Transverse colon (tissue), 4 donors: ENCODE measurements around the gene TRIM25. TPM values are rescaled to one million over a fixed set of nuclear protein-coding genes. Genes with fewer than 3 reads are reported as not detected.

Experiments used
- DNase-seq: peaks from one replicate; pipeline ENCODE4 v3.0.0-alpha.2; 2019
- H3K27ac ChIP-seq, 4 donors: fragments of 200-600 bp; sonication (generic); 2 replicates each; pipeline ENCODE4 v1.5.1; 2016 to 2018; ENCODE audit warnings: inconsistent platforms in 4 of 4
- H3K27me3 ChIP-seq: fragments of 200-600 bp; sonication (generic); 2 replicates; pipeline ENCODE4 v1.5.1; 2017; ENCODE audit warnings: inconsistent platforms
- H3K36me3 ChIP-seq, 4 donors: fragments of 200-600 bp; sonication (generic); 2 replicates each; pipeline ENCODE4 v1.5.1; 2017 to 2019; ENCODE audit warnings: inconsistent platforms in 4 of 4
- H3K4me1 ChIP-seq, 4 donors: fragments of 200-600 bp; sonication (generic); 2 replicates each; pipeline ENCODE4 v1.5.1; 2017 to 2020; ENCODE audit warnings: inconsistent platforms in 4 of 4
- H3K4me3 ChIP-seq, 4 donors: fragments of 200-600 bp; sonication (generic); 1 replicate in 1 of 4; 2 replicates in 3 of 4; pipeline versions ENCODE4 v1.5.1 to v1.6.1; 2017 to 2019; ENCODE audit warnings: inconsistent platforms in 4 of 4
- H3K9me3 ChIP-seq, 2 donors: fragments of 200-600 bp; sonication (generic); 2 replicates each; pipeline ENCODE4 v1.5.1; 2017 to 2019; ENCODE audit warnings: inconsistent platforms in 2 of 2
- EP300 ChIP-seq: sonication (generic); formaldehyde crosslinking; IDR thresholded peaks from one replicate; pipeline ENCODE4 v1.6.1; 2017; ENCODE audit warnings: antibody characterized with exemption, low read depth
- POLR2A ChIP-seq: fragments of 450-650 bp; IDR thresholded peaks from one replicate; pipeline ENCODE4 v1.6.1; 2016; ENCODE audit warnings: antibody characterized with exemption, mild to moderate bottlenecking, moderate library complexity
- POLR2AphosphoS5 ChIP-seq, 3 donors: sonication (generic); formaldehyde crosslinking; IDR thresholded peaks; one replicate each; pipeline ENCODE4 v1.6.1; 2016; ENCODE audit warnings: antibody characterized with exemption in 3 of 3
- WGBS, 2 donors: methylation state at CpG; one replicate each; pipeline ENCODE4 v1.1.5; 2018; ENCODE audit warnings: low coverage in 1 of 2; 5-methylcytosine and 5-hydroxymethylcytosine counted together
- in situ Hi-C, 4 donors: fragments of 200-750 bp; cut with MboI; loops; one replicate each; pipeline versions ENCODE4 v1.15.0 to v1.15.1; 2017; ENCODE audit warnings: low sequenced_read_pairs in 3 of 4, low pct_ligation_motif_present in 1 of 4, low pct_unique_long_range_greater_than_20kb in 1 of 4
- intact Hi-C: fragments of 100-400 bp; cut with DNase I; formaldehyde crosslinking; loops from one replicate; pipeline ENCODE4 v1.15.1; 2023; ENCODE audit warnings: low total_unique reads
- small RNA-seq, 4 donors: library from RNA; depleted of rRNA; stranded (forward); fragments of <200 nt; gene quantifications; one replicate each; pipeline ENCODE3, GENCODE V24; 2016
- total RNA-seq, 4 donors: library from RNA; depleted of rRNA; stranded (reverse); fragments of >200 nt; gene quantifications; one replicate each; pipeline ENCODE4 v1.1.0, GENCODE V29; 2016
- TF ChIP-seq, protein P1 (sequence below), 5 experiments: fragments of 200-600 bp in 3 of 5; fragments of 450-650 bp in 2 of 5; sonication (generic) in 3 of 5; IDR thresholded peaks; 1 replicate in 2 of 5; 2 replicates in 3 of 5; pipeline ENCODE4 v1.5.1; 2016 to 2017; ENCODE audit warnings: antibody characterized with exemption in 5 of 5, inconsistent platforms in 3 of 5, mild to moderate bottlenecking in 2 of 5, moderate library complexity in 1 of 5

TRIM25 gene
- total RNA-seq, 4 donors from 2014 or later = 67.5 to 251 (median 97.7) TPM

GRCh38 chr17:56842577-56842976, 71.3 kb downstream of the TRIM25 start:
- 75 to 94% methylated on average over 2 of the region's 2 CpGs for WGBS, 2 donors
- in situ Hi-C loops = loop anchor here in 1 of 4 donors (25.0 kb wide), 1 partner anchor 270 kb away; no protein-coding TSS in a partner anchor
- no peak for DNase-seq
- Histone ChIP-seq H3K27me3 (no peaks in the 10 kb centered on the region), H3K4me1 (peaks cover 0 to 6% (median 2%) of the 10 kb centered on the region in 4 donors), H3K9me3 (no peaks in the 10 kb centered on the region), H3K27ac (no peak overlapping the region), H3K36me3 (peaks cover 0 to 8% (median 0%) of the 10 kb centered on the region in 4 donors), H3K4me3 (no peak overlapping the region)
- no peak for TF ChIP-seq POLR2AphosphoS5 (IDR thresholded peaks at IDR 0.05)
- TF ChIP-seq POLR2A = no peak
- TF ChIP-seq EP300 = no peak
- TF ChIP-seq, protein P1, sequence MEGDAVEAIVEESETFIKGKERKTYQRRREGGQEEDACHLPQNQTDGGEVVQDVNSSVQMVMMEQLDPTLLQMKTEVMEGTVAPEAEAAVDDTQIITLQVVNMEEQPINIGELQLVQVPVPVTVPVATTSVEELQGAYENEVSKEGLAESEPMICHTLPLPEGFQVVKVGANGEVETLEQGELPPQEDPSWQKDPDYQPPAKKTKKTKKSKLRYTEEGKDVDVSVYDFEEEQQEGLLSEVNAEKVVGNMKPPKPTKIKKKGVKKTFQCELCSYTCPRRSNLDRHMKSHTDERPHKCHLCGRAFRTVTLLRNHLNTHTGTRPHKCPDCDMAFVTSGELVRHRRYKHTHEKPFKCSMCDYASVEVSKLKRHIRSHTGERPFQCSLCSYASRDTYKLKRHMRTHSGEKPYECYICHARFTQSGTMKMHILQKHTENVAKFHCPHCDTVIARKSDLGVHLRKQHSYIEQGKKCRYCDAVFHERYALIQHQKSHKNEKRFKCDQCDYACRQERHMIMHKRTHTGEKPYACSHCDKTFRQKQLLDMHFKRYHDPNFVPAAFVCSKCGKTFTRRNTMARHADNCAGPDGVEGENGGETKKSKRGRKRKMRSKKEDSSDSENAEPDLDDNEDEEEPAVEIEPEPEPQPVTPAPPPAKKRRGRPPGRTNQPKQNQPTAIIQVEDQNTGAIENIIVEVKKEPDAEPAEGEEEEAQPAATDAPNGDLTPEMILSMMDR (IDR thresholded peaks at IDR 0.05) = no peak
- intact Hi-C loops = no loop called here

DNA sequence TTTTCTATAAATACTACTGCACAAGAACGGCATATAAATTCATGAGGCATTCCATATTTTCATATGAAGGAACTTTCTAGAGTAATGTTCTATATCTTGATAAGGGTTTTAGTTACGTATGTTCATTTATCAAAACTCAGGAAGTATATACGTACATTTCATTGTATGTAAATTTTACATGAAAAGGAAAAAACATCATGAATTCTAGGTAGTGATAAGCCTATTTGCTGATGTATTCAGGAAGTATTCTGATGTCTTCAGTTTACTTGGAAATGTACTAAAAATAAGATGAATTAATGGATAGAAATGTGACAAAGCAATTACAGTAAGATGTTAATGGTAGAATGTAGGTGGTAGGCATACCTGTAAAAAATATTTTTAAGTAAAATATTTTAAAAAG, 75.2 kb downstream of the TRIM25 start:
- Histone ChIP-seq H3K36me3 (peaks cover 0 to 3% (median 0%) of the 10 kb centered on the region in 4 donors), H3K27me3 (no peaks in the 10 kb centered on the region), H3K27ac (no peak overlapping the region), H3K4me3 (no peak overlapping the region), H3K9me3 (no peaks in the 10 kb centered on the region), H3K4me1 (peaks cover 12 to 36% (median 21%) of the 10 kb centered on the region in 4 donors)
- in situ Hi-C loops = loop anchor here in 1 of 4 donors (25.0 kb wide), 1 partner anchor 274 kb away; no protein-coding TSS in a partner anchor
- no peak for DNase-seq
- intact Hi-C loops = no loop called here
- 83 to 93% methylated on average over 3 of the region's 3 CpGs for whole genome bisulfite sequencing, 2 donors
- TF ChIP-seq EP300 = no peak
- TF ChIP-seq, protein P1 (IDR thresholded peaks at IDR 0.05) = no peak
- no peak for TF ChIP-seq POLR2A
- TF ChIP-seq POLR2AphosphoS5 (IDR thresholded peaks at IDR 0.05) = no peak

Small RNA genes within 50 kb of the gene (small RNA-seq; reads per million reads assigned to genes)
- gene AC015912.2 (0 to 0.24 (median 0) reads per million in 4 donors), gene RNU6-1158P (0 reads per million in 4 donors)

Other genes with a start within 250 kb of the TRIM25 start
- 1 to 10 TPM in 1 of 4 donors, under 1 TPM in 1, not detected in 2; 0.27 to 1.3 TPM for gene C17orf67, start 80.1 kb downstream of the TRIM25 start, total RNA-seq
- gene DGKE, start 79.9 kb downstream of the TRIM25 start, total RNA-seq = 10 to 100 TPM in 2 of 4 donors, 1 to 10 TPM in 2; 2.6 to 35.9 (median 11.4) TPM
- 10 to 100 TPM in 2 of 4 donors, 1 to 10 TPM in 2; 1.5 to 12.2 (median 8.2) TPM for gene COIL, start 47.0 kb upstream of the TRIM25 start, total RNA-seq
- gene SCPEP1, start 64.1 kb upstream of the TRIM25 start, total RNA-seq = 10 to 100 TPM; 13.1 to 39.7 (median 20.3) TPM
- 100 to 1,000 TPM; 137 to 193 (median 171) TPM for gene AKAP1, start 171.2 kb upstream of the TRIM25 start, total RNA-seq